HEK293 (cell line): ENCODE results near the gene RGS6.
"Not testable (repeated sequence)": the region's sequence is repeated elsewhere in the genome, so short reads cannot be mapped to it uniquely, and the experiment has no call there.

ENCODE experiments used
- CTCF ChIA-PET: fragments of 350-600 bp; formaldehyde crosslinking; extraction: SDS; loops from one replicate; lab custom pipeline; 2021; ENCODE audit warnings: antibody characterized with exemption; lab: Yijun Ruan, JAX
- POLR2A ChIA-PET: fragments of 300-600 bp; formaldehyde crosslinking; extraction: SDS; loops from one replicate; lab custom pipeline; 2020; ENCODE audit warnings: antibody characterized with exemption, inconsistent platforms; lab: Yijun Ruan, JAX
- H3K27ac ChIP-seq: fragments of 200-500 bp; sonication (Bioruptor generic); 2 replicates; pipeline ENCODE4 v1.5.1; 2014; ENCODE audit warnings: low read depth, low read length, control low read depth, inconsistent platforms; ENCODE audit errors: extremely low read depth
- H3K36me3 ChIP-seq, 2 experiments: fragments of 200-500 bp in 1 of 2; sonication (Bioruptor generic) in 1 of 2; 1 replicate in 1 of 2; 2 replicates in 1 of 2; pipeline ENCODE4 v1.5.1; 2014 to 2017; ENCODE audit warnings: inconsistent platforms in 2 of 2, low read length in 2 of 2; ENCODE audit not compliant: control insufficient read depth in 2 of 2, insufficient read depth in 1 of 2
- H3K4me1 ChIP-seq: fragments of 200-500 bp; sonication (Bioruptor generic); 2 replicates; pipeline ENCODE4 v1.5.1; 2014; ENCODE audit warnings: mild to moderate bottlenecking, low read length, inconsistent platforms; ENCODE audit not compliant: control insufficient read depth, insufficient read depth
- H3K4me3 ChIP-seq: 2 replicates; pipeline ENCODE4 v1.5.1; 2011; ENCODE audit warnings: low read depth, mild to moderate bottlenecking, control low read depth, low read length, moderate library complexity
- H3K9me3 ChIP-seq: fragments of 200-500 bp; sonication (Bioruptor generic); 2 replicates; pipeline ENCODE4 v1.5.1; 2014; ENCODE audit warnings: low read depth, low read length, inconsistent platforms; ENCODE audit not compliant: control insufficient read depth, insufficient read depth
- BCL11B ChIP-seq: fragments of 450-650 bp; formaldehyde crosslinking; IDR thresholded peaks from 2 replicates; pipeline ENCODE4 v1.5.1; 2016; ENCODE audit warnings: low read depth, missing biosample characterization, missing genetic modification characterization
- GLIS1 ChIP-seq: fragments of 450-650 bp; formaldehyde crosslinking; IDR thresholded peaks from 2 replicates; pipeline ENCODE4 v1.5.1; 2016; ENCODE audit warnings: missing biosample characterization, missing genetic modification characterization
- PRDM1 ChIP-seq: fragments of 450-650 bp; formaldehyde crosslinking; IDR thresholded peaks from 2 replicates; pipeline ENCODE4; 2016; ENCODE audit warnings: missing biosample characterization, missing genetic modification characterization
- SALL2 ChIP-seq: fragments of 450-650 bp; formaldehyde crosslinking; IDR thresholded peaks from 2 replicates; pipeline ENCODE4 v1.5.0; 2017; ENCODE audit warnings: missing biosample characterization, mild to moderate bottlenecking, missing genetic modification characterization, borderline replicate concordance
- SP3 ChIP-seq: fragments of 450-650 bp; formaldehyde crosslinking; IDR thresholded peaks from 2 replicates; pipeline ENCODE4 v1.5.1; 2016; ENCODE audit warnings: missing biosample characterization, missing genetic modification characterization
- WT1 ChIP-seq: fragments of 450-650 bp; formaldehyde crosslinking; IDR thresholded peaks from 2 replicates; pipeline ENCODE4 v1.5.1; 2016; ENCODE audit warnings: missing biosample characterization, missing genetic modification characterization
- ZEB2 ChIP-seq: fragments of 450-650 bp; formaldehyde crosslinking; IDR thresholded peaks from 2 replicates; pipeline ENCODE4 v1.5.1; 2016; ENCODE audit warnings: missing biosample characterization, missing genetic modification characterization
- ZIC2 ChIP-seq: fragments of 450-650 bp; formaldehyde crosslinking; IDR thresholded peaks from 2 replicates; pipeline ENCODE4 v1.5.1; 2016; ENCODE audit warnings: missing biosample characterization, missing genetic modification characterization
- ZNF132 ChIP-seq: fragments of 450-650 bp; formaldehyde crosslinking; IDR thresholded peaks from 2 replicates; pipeline ENCODE4 v1.5.1; 2017; ENCODE audit warnings: missing biosample characterization, missing genetic modification characterization, borderline replicate concordance
- ZNF138 ChIP-seq: fragments of 450-650 bp; formaldehyde crosslinking; IDR thresholded peaks from 2 replicates; pipeline ENCODE4 v1.5.1; 2016; ENCODE audit warnings: missing biosample characterization, missing genetic modification characterization, borderline replicate concordance
- ZNF211 ChIP-seq: fragments of 450-650 bp; formaldehyde crosslinking; IDR thresholded peaks from 2 replicates; pipeline ENCODE4 v1.5.1; 2016; ENCODE audit warnings: low read depth, missing biosample characterization, missing genetic modification characterization
- ZNF311 ChIP-seq: fragments of 450-650 bp; formaldehyde crosslinking; IDR thresholded peaks from 2 replicates; pipeline ENCODE4 v1.5.1; 2017; ENCODE audit warnings: missing biosample characterization, missing genetic modification characterization, borderline replicate concordance
- ZNF404 ChIP-seq: fragments of 450-650 bp; formaldehyde crosslinking; IDR thresholded peaks from 2 replicates; pipeline ENCODE4 v1.5.1; 2017; ENCODE audit warnings: missing biosample characterization, missing genetic modification characterization
- ZNF561 ChIP-seq: fragments of 450-650 bp; IDR thresholded peaks from 2 replicates; pipeline ENCODE4 v1.5.1; 2018; ENCODE audit warnings: missing biosample characterization, missing genetic modification characterization, borderline replicate concordance
- ZNF596 ChIP-seq: fragments of 450-650 bp; IDR thresholded peaks from 2 replicates; pipeline ENCODE4 v1.5.0; 2018; ENCODE audit warnings: missing biosample characterization, mild to moderate bottlenecking, missing genetic modification characterization, moderate library complexity
- ZNF623 ChIP-seq: fragments of 450-650 bp; formaldehyde crosslinking; IDR thresholded peaks from 2 replicates; pipeline ENCODE4 v1.5.1; 2016; ENCODE audit warnings: missing biosample characterization, missing genetic modification characterization
- ZNF660 ChIP-seq: fragments of 450-650 bp; IDR thresholded peaks from 2 replicates; pipeline ENCODE4 v1.5.1; 2018; ENCODE audit warnings: missing biosample characterization, mild to moderate bottlenecking, missing genetic modification characterization
- ZNF701 ChIP-seq: fragments of 450-650 bp; formaldehyde crosslinking; IDR thresholded peaks from 2 replicates; pipeline ENCODE4 v1.5.1; 2016; ENCODE audit warnings: missing biosample characterization, missing genetic modification characterization
- ZNF837 ChIP-seq: fragments of 450-650 bp; formaldehyde crosslinking; IDR thresholded peaks from 2 replicates; pipeline ENCODE4 v1.5.1; 2016; ENCODE audit warnings: missing biosample characterization, missing genetic modification characterization
- TF ChIP-seq, protein P1 (sequence below): fragments of 450-650 bp; IDR thresholded peaks from 2 replicates; pipeline ENCODE4 v1.5.1; 2018; ENCODE audit warnings: missing biosample characterization, missing genetic modification characterization
- TF ChIP-seq, protein P2 (sequence below): fragments of 450-650 bp; formaldehyde crosslinking; IDR thresholded peaks from 2 replicates; pipeline ENCODE4 v1.5.1; 2016; ENCODE audit warnings: missing biosample characterization, missing genetic modification characterization, low read depth
- TF ChIP-seq, protein P3 (sequence below): fragments of 450-650 bp; formaldehyde crosslinking; IDR thresholded peaks from 2 replicates; pipeline ENCODE4 v1.5.1; 2016; ENCODE audit warnings: missing biosample characterization, missing genetic modification characterization
- TF ChIP-seq, protein P4 (sequence below): fragments of 450-650 bp; formaldehyde crosslinking; IDR thresholded peaks from 2 replicates; pipeline ENCODE4 v1.5.1; 2016; ENCODE audit warnings: missing biosample characterization, missing genetic modification characterization

RGS6 gene

DNA sequence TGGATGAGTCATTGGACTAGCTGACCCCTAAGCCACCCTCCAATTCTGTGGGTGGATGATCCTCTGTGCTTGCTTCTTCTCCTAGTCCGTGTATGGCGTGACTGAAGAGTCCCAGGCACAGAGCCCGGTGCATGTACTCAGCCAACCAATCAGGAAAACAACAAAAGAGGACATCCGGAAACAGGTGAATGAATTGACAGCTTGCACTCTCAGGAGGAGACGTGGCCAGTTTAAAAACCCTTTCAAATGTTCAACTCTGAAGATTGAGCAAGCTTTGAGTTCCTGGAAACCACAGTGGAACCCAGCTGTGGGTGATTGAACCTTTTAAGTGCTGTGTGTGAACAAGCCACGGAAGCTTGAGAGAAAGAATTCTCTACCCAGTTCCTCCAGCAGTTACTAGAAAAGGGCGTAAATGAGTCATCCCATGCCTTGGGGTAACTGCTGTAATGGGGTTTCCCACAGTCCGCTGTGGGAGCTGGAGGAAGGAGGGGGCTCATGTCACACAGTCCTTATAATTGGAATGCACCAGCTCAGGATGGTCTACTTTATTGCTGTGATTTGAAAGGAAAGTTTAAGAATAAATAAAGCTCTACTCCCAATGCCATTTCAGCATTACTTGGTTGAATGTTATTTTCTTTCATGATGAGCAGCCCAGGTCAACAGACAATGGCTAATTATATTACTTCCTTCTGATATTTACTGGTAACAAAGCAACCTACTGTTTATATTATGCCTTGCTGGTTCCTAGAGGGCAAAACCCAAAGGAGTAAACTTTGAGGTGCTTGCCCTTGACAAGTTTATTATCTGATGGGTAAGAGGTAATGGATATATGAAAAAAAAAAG is 544.6 kb downstream of the RGS6 start:
- POLR2A ChIA-PET: no interaction called here
- TF ChIP-seq BCL11B (tag by site-specific recombination): no peak
- TF ChIP-seq ZNF138 (tag by site-specific recombination): no peak
- no peak for TF ChIP-seq ZEB2 (tag by site-specific recombination)
- no peak for TF ChIP-seq ZNF211 (tag by site-specific recombination)
- no peak for TF ChIP-seq ZNF311 (tag by site-specific recombination)
- peak; percentile 31 for TF ChIP-seq ZIC2 (tag by site-specific recombination)
- TF ChIP-seq ZNF404 (tag by site-specific recombination): no peak
- TF ChIP-seq, protein P1, sequence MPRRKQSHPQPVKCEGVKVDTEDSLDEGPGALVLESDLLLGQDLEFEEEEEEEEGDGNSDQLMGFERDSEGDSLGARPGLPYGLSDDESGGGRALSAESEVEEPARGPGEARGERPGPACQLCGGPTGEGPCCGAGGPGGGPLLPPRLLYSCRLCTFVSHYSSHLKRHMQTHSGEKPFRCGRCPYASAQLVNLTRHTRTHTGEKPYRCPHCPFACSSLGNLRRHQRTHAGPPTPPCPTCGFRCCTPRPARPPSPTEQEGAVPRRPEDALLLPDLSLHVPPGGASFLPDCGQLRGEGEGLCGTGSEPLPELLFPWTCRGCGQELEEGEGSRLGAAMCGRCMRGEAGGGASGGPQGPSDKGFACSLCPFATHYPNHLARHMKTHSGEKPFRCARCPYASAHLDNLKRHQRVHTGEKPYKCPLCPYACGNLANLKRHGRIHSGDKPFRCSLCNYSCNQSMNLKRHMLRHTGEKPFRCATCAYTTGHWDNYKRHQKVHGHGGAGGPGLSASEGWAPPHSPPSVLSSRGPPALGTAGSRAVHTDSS (tag by site-specific recombination): no peak
- TF ChIP-seq, protein P2, sequence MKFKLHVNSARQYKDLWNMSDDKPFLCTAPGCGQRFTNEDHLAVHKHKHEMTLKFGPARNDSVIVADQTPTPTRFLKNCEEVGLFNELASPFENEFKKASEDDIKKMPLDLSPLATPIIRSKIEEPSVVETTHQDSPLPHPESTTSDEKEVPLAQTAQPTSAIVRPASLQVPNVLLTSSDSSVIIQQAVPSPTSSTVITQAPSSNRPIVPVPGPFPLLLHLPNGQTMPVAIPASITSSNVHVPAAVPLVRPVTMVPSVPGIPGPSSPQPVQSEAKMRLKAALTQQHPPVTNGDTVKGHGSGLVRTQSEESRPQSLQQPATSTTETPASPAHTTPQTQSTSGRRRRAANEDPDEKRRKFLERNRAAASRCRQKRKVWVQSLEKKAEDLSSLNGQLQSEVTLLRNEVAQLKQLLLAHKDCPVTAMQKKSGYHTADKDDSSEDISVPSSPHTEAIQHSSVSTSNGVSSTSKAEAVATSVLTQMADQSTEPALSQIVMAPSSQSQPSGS (tag by site-specific recombination): no peak
- TF ChIP-seq ZNF623 (tag by site-specific recombination): no peak
- peak; percentile 49; the same call in 1 of the 2 replicates for TF ChIP-seq ZNF660 (tag by site-specific recombination)
- TF ChIP-seq WT1: no peak
- no peak for TF ChIP-seq ZNF132 (tag by site-specific recombination)
- TF ChIP-seq ZNF596: no peak
- no peak for TF ChIP-seq SALL2 (tag by site-specific recombination)
- TF ChIP-seq, all 188 proteins: peak for 2
- CTCF ChIA-PET: interaction anchor here (0.6 kb wide), 1 partner anchor 10 kb away, joined by 3 read pairs; no protein-coding TSS in a partner anchor
- Histone ChIP-seq H3K27ac (no peak overlapping the region), H3K4me1 (peaks cover 5% of the 10 kb centered on the region), H3K4me3 (no peak overlapping the region), H3K9me3 (no peaks in the 10 kb centered on the region), H3K36me3 (no peaks in the 10 kb centered on the region)

DNA sequence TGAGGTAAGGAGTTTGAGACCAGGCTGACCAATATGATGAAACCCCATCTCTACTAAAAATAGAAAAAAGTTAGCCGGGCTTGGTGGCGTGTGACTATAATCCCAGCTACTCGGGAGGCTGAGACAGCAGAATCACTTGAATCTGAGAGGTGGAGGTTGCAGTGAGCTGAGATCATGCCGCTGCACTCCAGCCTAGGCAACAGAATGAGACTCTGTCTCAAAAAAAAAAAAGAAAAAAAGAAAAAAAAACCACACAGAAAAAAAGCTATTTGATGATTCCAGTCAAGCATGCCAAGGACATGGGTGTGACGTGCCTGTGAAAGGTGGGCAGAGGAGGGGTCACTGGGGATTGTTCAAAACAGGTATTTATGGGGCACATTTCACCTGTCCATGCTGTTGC is 545.3 kb downstream of the RGS6 start:
- H3K4me3 ChIP-seq, H3K36me3 ChIP-seq, H3K4me1 ChIP-seq, H3K27ac ChIP-seq, H3K9me3 ChIP-seq, POLR2A ChIA-PET: not testable (repeated sequence)
- CTCF ChIA-PET: interaction anchor here (0.6 kb wide), 1 partner anchor 11 kb away, joined by 3 read pairs; no protein-coding TSS in a partner anchor

DNA sequence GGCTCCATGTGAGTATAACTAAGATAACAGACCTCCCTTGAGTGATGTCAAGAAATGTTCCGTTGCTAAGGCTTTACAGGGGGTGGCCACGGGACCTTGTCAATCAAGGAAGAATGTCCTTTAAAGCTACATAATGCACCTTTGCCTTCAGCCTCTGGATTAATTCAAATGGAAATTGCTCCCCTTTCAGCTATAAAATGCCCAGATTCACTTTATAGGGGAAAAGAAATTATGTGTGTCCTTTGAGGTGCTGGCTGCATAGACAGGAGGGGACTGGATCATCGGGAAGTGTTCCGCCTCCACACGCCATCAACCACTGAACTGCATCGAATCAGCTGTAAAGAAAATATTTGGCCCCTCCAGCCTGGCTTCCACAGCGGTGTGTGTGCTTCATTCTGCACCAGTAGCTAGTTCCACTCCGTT is 546.3 kb downstream of the RGS6 start:
- Histone ChIP-seq H3K4me3 (no peak overlapping the region), H3K4me1 (peaks cover 5% of the 10 kb centered on the region), H3K36me3 (no peaks in the 10 kb centered on the region), H3K27ac (no peak overlapping the region), H3K9me3 (no peaks in the 10 kb centered on the region)
- POLR2A ChIA-PET: no interaction called here
- CTCF ChIA-PET: interaction anchor here (0.6 kb wide), 1 partner anchor 107 kb away, joined by 3 read pairs; no protein-coding TSS in a partner anchor
- no peak for TF ChIP-seq PRDM1 (tag by site-specific recombination)
- no peak for TF ChIP-seq ZNF561
- TF ChIP-seq, protein P3, sequence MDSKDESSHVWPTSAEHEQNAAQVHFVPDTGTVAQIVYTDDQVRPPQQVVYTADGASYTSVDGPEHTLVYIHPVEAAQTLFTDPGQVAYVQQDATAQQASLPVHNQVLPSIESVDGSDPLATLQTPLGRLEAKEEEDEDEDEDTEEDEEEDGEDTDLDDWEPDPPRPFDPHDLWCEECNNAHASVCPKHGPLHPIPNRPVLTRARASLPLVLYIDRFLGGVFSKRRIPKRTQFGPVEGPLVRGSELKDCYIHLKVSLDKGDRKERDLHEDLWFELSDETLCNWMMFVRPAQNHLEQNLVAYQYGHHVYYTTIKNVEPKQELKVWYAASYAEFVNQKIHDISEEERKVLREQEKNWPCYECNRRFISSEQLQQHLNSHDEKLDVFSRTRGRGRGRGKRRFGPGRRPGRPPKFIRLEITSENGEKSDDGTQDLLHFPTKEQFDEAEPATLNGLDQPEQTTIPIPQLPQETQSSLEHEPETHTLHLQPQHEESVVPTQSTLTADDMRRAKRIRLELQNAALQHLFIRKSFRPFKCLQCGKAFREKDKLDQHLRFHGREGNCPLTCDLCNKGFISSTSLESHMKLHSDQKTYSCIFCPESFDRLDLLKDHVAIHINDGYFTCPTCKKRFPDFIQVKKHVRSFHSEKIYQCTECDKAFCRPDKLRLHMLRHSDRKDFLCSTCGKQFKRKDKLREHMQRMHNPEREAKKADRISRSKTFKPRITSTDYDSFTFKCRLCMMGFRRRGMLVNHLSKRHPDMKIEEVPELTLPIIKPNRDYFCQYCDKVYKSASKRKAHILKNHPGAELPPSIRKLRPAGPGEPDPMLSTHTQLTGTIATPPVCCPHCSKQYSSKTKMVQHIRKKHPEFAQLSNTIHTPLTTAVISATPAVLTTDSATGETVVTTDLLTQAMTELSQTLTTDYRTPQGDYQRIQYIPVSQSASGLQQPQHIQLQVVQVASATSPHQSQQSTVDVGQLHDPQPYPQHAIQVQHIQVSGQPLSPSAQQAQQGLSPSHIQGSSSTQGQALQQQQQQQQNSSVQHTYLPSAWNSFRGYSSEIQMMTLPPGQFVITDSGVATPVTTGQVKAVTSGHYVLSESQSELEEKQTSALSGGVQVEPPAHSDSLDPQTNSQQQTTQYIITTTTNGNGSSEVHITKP (tag by site-specific recombination): no peak
- TF ChIP-seq, protein P4, sequence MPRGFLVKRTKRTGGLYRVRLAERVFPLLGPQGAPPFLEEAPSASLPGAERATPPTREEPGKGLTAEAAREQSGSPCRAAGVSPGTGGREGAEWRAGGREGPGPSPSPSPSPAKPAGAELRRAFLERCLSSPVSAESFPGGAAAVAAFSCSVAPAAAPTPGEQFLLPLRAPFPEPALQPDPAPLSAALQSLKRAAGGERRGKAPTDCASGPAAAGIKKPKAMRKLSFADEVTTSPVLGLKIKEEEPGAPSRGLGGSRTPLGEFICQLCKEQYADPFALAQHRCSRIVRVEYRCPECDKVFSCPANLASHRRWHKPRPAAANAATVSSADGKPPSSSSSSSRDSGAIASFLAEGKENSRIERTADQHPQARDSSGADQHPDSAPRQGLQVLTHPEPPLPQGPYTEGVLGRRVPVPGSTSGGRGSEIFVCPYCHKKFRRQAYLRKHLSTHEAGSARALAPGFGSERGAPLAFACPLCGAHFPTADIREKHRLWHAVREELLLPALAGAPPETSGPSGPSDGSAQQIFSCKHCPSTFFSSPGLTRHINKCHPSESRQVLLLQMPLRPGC (tag by site-specific recombination): no peak
- no peak for TF ChIP-seq GLIS1 (tag by site-specific recombination)
- no peak for TF ChIP-seq ZNF837 (tag by site-specific recombination)
- no peak for TF ChIP-seq SP3 (tag by site-specific recombination)
- TF ChIP-seq ZNF701 (tag by site-specific recombination): no peak
- TF ChIP-seq ZNF660 (tag by site-specific recombination): no peak
